OCI-LY7 (cell line): Measurements from ENCODE around the gene MPHOSPH6. TPM values are rescaled to one million over a fixed set of nuclear protein-coding genes. Genes with fewer than 3 reads are reported as not detected.

Experiments used
- BruUV-seq: library from RNA; stranded (reverse); fragments of 400-500 nt; replicated peaks from 2 replicates; lab custom pipeline; 2021; lab: Mats Ljungman, UMichigan
- CTCF ChIA-PET: fragments of 300-600 bp; sonication (Branson Sonifier 250); formaldehyde crosslinking; loops from one replicate; lab custom pipeline; 2022; ENCODE audit warnings: antibody characterized with exemption; ENCODE audit not compliant: unreplicated experiment; lab: Charles Lee
- POLR2A ChIA-PET: fragments of 300-600 bp; sonication (Branson Sonifier 250); formaldehyde crosslinking; loops from one replicate; lab custom pipeline; 2022; ENCODE audit warnings: antibody characterized with exemption; lab: Charles Lee
- DNase-seq: peaks from one replicate; pipeline ENCODE4 v3.0.0-alpha.2; 2015; ENCODE audit warnings: low spot score
- H2AFZ ChIP-seq: fragments of 200-600 bp; sonication (generic), shearing (Covaris generic); 2 replicates; pipeline ENCODE4 v1.6.1; 2014; ENCODE audit warnings: mild to moderate bottlenecking, antibody characterized with exemption, low read length, moderate library complexity
- H3K27ac ChIP-seq: fragments of 200-600 bp; sonication (generic); 2 replicates; pipeline ENCODE4 v1.5.1; 2014; ENCODE audit warnings: mixed run types, low read depth, mild to moderate bottlenecking, moderate library complexity, low read length, inconsistent platforms; ENCODE audit not compliant: poor library complexity, severe bottlenecking
- H3K36me3 ChIP-seq: fragments of 200-600 bp; sonication (generic); 2 replicates; pipeline ENCODE4 v1.6.1; 2014; ENCODE audit warnings: mild to moderate bottlenecking, antibody characterized with exemption, low read length, moderate library complexity, mixed read lengths; ENCODE audit not compliant: insufficient read depth
- H3K4me1 ChIP-seq: fragments of 200-600 bp; sonication (generic); 2 replicates; pipeline ENCODE4 v1.5.1; 2014; ENCODE audit warnings: mild to moderate bottlenecking, low read length; ENCODE audit not compliant: insufficient read depth, poor library complexity, severe bottlenecking
- H3K4me2 ChIP-seq: fragments of 200-600 bp; sonication (generic); 2 replicates; pipeline ENCODE4 v1.6.1; 2014; ENCODE audit warnings: mild to moderate bottlenecking, low read length
- H3K4me3 ChIP-seq: fragments of 200-600 bp; sonication (generic); 2 replicates; pipeline ENCODE4 v1.5.1; 2014; ENCODE audit warnings: mild to moderate bottlenecking, low read depth, low read length; ENCODE audit not compliant: poor library complexity, severe bottlenecking
- H3K79me2 ChIP-seq: fragments of 200-600 bp; sonication (generic); 2 replicates; pipeline ENCODE4 v1.6.1; 2016; ENCODE audit warnings: low read depth, mild to moderate bottlenecking, low read length, moderate library complexity, mixed read lengths; ENCODE audit not compliant: insufficient read depth
- H3K9me2 ChIP-seq: fragments of 200-600 bp; sonication (generic); 2 replicates; pipeline ENCODE4 v1.6.1; 2016; ENCODE audit warnings: mild to moderate bottlenecking, low read length, mixed read lengths; ENCODE audit not compliant: insufficient read depth
- H3K9me3 ChIP-seq: fragments of 200-600 bp; sonication (generic); 2 replicates; pipeline ENCODE4 v1.6.1; 2014; ENCODE audit warnings: mild to moderate bottlenecking, mixed run types, low read length, mixed read lengths
- H4K20me1 ChIP-seq: fragments of 200-600 bp; sonication (generic); 2 replicates; pipeline ENCODE4 v1.6.1; 2014; ENCODE audit warnings: mild to moderate bottlenecking, antibody characterized with exemption, low read length, moderate library complexity, mixed read lengths; ENCODE audit not compliant: insufficient read depth
- CTCF ChIP-seq: fragments of 200-600 bp; sonication (generic); conservative IDR thresholded peaks from 2 replicates; pipeline ENCODE4 v1.5.1; 2014; ENCODE audit warnings: mild to moderate bottlenecking, antibody characterized with exemption, low read length, moderate library complexity, mixed read lengths
- EZH2phosphoT487 ChIP-seq: fragments of 200-600 bp; sonication (generic); IDR thresholded peaks from 2 replicates; pipeline ENCODE4 v1.6.1; 2018; ENCODE audit warnings: low read depth, borderline replicate concordance, mild to moderate bottlenecking, mixed run types, antibody characterized with exemption, low read length, moderate library complexity, mixed read lengths
- intact Hi-C: fragments of 100-400 bp; cut with micrococcal nuclease; formaldehyde crosslinking; loops from one replicate; pipeline ENCODE4 v1.10.0; 2022; ENCODE audit not compliant: unreplicated experiment
- total RNA-seq, 2 experiments: library from RNA; depleted of rRNA in 1 of 2; stranded (reverse); fragments of >200 nt in 1 of 2; shearing (Covaris generic) in 1 of 2; gene quantifications; 2 replicates each; pipeline ENCODE4 v1.2.3, GENCODE V29; 2014 to 2022

Gene MPHOSPH6
- total RNA-seq, 2 experiments from 2014 or later: 21.2 to 42.5 TPM

- peaks cover under 1% of the 10 kb centered on the region; the same call in 1 of the 2 replicates for H3K79me2 ChIP-seq
- peaks cover 76% of the 10 kb centered on the region for H3K36me3 ChIP-seq
- POLR2A ChIA-PET: no interaction called here
- no peak overlapping the region for H3K27ac ChIP-seq
- H3K4me1 ChIP-seq: no peaks in the 10 kb centered on the region
- intact Hi-C loops: no loop called here
- no TSS peak for BruUV-seq
- no peak overlapping the region for H3K4me2 ChIP-seq
- no peak overlapping the region for H2AFZ ChIP-seq
- no peak for DNase-seq
- H3K9me3 ChIP-seq: peaks cover 2% of the 10 kb centered on the region; the same call in 1 of the 2 replicates
- TF ChIP-seq EZH2phosphoT487: no peak
- no peak for TF ChIP-seq CTCF
- CTCF ChIA-PET: no interaction called here
- no peaks in the 10 kb centered on the region for H3K9me2 ChIP-seq
- H4K20me1 ChIP-seq: no peaks in the 10 kb centered on the region
- no peak overlapping the region for H3K4me3 ChIP-seq
Observed at GRCh38 chr16:82160226-82160625, 9.8 kb downstream of the MPHOSPH6 start.

- TF ChIP-seq CTCF (no peak), EZH2phosphoT487 (no peak)
- no peak overlapping the region for H3K4me2 ChIP-seq
- peaks cover 8% of the 10 kb centered on the region; the same call in 1 of the 2 replicates for H3K9me3 ChIP-seq
- peaks cover 80% of the 10 kb centered on the region for H3K36me3 ChIP-seq
- ChIA-PET POLR2A (no interaction called here), CTCF (no interaction called here)
- no peak overlapping the region for H3K27ac ChIP-seq
- H4K20me1 ChIP-seq: 0 out of 2 replicates have a peak, but pooled peaks cover 3% of the 10 kb centered on the region
- intact Hi-C loops: no loop called here
- H3K4me1 ChIP-seq: no peaks in the 10 kb centered on the region
- no peaks in the 10 kb centered on the region for H3K9me2 ChIP-seq
- no TSS peak for BruUV-seq
- H3K79me2 ChIP-seq: peaks cover 12% of the 10 kb centered on the region; the same call in 1 of the 2 replicates
- no peak overlapping the region for H2AFZ ChIP-seq
- DNase-seq: no peak
- H3K4me3 ChIP-seq: no peak overlapping the region
Observed at GRCh38 chr16:82157836-82158235, 12.2 kb downstream of the MPHOSPH6 start.

- ChIA-PET CTCF (no interaction called here), POLR2A (no interaction called here)
- Histone ChIP-seq H3K79me2 (peaks cover 12% of the 10 kb centered on the region; the same call in 1 of the 2 replicates), H3K9me3 (peaks cover 8% of the 10 kb centered on the region; the same call in 1 of the 2 replicates), H3K36me3 (peaks cover 79% of the 10 kb centered on the region), H3K4me3 (no peak overlapping the region), H3K27ac (no peak overlapping the region), H3K4me2 (no peak overlapping the region), H3K4me1 (no peaks in the 10 kb centered on the region), H3K9me2 (no peaks in the 10 kb centered on the region), H4K20me1 (0 out of 2 replicates have a peak, but pooled peaks cover 3% of the 10 kb centered on the region), H2AFZ (no peak overlapping the region)
- DNase-seq: no peak
- no TSS peak for BruUV-seq
- TF ChIP-seq EZH2phosphoT487 (no peak), CTCF (no peak)
- intact Hi-C loops: no loop called here
Observed at GRCh38 chr16:82157534-82157812, 12.6 kb downstream of the MPHOSPH6 start.
